Colonic mucosa (tissue), 4 donors: ENCODE data around the gene GRIA1. TPM values are rescaled to one million over a fixed set of nuclear protein-coding genes. Genes with fewer than 3 reads are reported as not detected.

Experiments
- DNase-seq: peaks from one replicate; pipeline ENCODE4 v3.0.0-alpha.2; 2020
- H3K27ac ChIP-seq: fragments of 200-600 bp; one replicate; pipeline ENCODE4 v1.8.0; 2021
- H3K27me3 ChIP-seq: fragments of 200-600 bp; one replicate; pipeline ENCODE4 v1.8.0; 2021
- H3K36me3 ChIP-seq: fragments of 200-600 bp; one replicate; pipeline ENCODE4 v1.8.0; 2021
- H3K4me1 ChIP-seq: fragments of 200-600 bp; one replicate; pipeline ENCODE4 v1.8.0; 2021; ENCODE audit warnings: mild to moderate bottlenecking
- H3K4me3 ChIP-seq: fragments of 200-600 bp; one replicate; pipeline ENCODE4 v1.8.0; 2021
- H3K9ac ChIP-seq, 2 donors: one replicate each; pipeline ENCODE4 v1.7.0; 2013; ENCODE audit warnings: control low read depth in 2 of 2, low read depth in 2 of 2, low read length in 2 of 2
- H3K9me3 ChIP-seq: fragments of 200-600 bp; one replicate; pipeline ENCODE4 v1.8.0; 2021
- CTCF ChIP-seq: fragments of 200-600 bp; IDR thresholded peaks from one replicate; pipeline ENCODE4 v1.8.0; 2022; ENCODE audit warnings: antibody characterized with exemption, mild to moderate bottlenecking
- intact Hi-C: fragments of 100-400 bp; cut with DNase I; formaldehyde crosslinking; loops from one replicate; pipeline ENCODE4 v1.14.1; 2022
- total RNA-seq, 2 donors: library from RNA; stranded (reverse); fragmentation: NEBNext Ultra II Directional in 1 of 2; extraction: Animal tissue kit (Norgen Biotek cat#: 25700) in 1 of 2; gene quantifications; one replicate each; pipeline ENCODE4 v1.2.1, GENCODE V29; 2021
- donor health status: healthy.
- donor health status: DM: no; HTN: no; CAD: no.
- donor health status: DM: no; HTN: no; CAD: no.

The GRIA1 gene
- total RNA-seq, 2 donors from 2014 or later = 0.48 TPM; not detected in 1

DNA sequence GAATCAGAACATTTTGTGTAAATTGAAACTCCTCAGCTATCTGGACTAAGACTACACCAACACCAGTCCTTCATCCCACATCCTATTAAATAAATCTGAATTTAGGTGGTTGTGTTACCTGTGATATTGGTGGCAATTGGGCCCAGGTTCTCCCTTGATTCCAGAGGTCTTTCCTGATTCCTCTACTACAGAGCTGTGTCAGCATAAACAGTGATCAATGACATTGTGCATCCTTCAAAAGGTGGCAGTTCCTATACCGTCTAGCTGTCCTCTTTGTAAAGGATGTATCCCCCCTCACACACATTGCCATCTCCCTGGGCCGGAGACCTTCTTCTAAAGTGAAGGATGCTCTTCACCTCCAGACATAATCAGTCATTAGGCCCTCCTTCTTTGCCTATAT lies 309.0 kb downstream of the GRIA1 start:
- intact Hi-C loops = no loop called here
- no peak overlapping the region for H3K9ac ChIP-seq
- H3K27ac ChIP-seq = no peak overlapping the region
- H3K4me1 ChIP-seq = no peaks in the 10 kb centered on the region
- TF ChIP-seq CTCF = no peak
- H3K4me3 ChIP-seq = no peak overlapping the region
- H3K9me3 ChIP-seq = no peaks in the 10 kb centered on the region
- no peaks in the 10 kb centered on the region for H3K36me3 ChIP-seq
- no peaks in the 10 kb centered on the region for H3K27me3 ChIP-seq
- DNase-seq = no peak

DNA sequence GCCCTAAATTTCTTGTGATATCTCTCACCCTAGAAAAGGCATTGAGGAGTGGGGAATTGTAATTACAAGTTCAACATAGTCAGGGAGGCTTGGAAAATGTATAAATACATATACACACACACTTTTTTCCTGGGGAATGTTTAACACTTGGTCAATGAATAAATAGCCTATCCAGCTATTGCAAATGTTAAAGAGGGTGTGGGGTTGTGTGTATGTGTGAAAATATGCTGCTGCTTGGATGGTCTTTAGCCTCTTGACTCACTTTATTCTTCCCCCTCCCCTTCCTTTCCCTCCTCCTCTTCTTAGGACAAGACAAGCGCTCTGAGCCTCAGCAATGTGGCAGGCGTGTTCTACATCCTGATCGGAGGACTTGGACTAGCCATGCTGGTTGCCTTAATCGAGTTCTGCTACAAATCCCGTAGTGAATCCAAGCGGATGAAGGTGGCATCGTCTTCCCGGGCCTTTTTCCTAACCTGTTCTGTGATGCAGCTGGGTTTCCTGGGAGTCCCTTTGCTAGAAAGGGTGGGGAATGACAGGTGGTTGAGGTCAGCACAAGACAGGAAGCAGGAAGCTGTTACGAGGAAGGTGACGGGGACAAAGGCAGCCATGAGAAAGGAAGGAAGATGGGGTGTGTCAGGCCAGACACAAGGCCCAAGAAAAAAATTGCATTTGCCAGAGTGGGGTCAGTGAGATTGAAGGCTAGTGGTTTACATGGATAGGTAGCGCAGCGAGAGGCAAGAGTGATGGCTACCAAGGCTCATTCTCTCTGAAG lies 311.8 kb downstream of the GRIA1 start:
- Histone ChIP-seq H3K4me3 (no peak overlapping the region), H3K36me3 (no peaks in the 10 kb centered on the region), H3K9ac (no peak overlapping the region), H3K27me3 (no peaks in the 10 kb centered on the region), H3K27ac (no peak overlapping the region), H3K4me1 (no peaks in the 10 kb centered on the region), H3K9me3 (no peaks in the 10 kb centered on the region)
- DNase-seq = no peak
- intact Hi-C loops = no loop called here
- no peak for TF ChIP-seq CTCF

DNA sequence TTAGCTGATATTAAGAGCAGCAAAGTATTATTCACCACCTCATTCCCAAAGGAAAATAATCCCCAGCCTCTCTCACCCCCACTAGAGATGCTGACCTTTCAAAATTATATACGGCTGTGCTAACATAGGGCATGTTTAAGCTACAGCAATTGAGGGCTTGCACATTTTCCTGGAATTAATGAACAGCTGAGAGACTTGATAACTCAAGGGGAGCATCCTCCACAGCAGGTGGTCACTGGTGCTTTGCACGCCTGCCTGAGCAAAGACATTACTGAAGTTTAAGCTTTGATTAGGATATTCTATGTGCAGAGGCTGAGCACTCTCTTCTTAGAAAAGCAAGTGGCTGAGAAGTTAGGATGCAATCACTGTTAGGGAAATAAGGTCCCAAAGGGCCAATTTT lies 317.3 kb downstream of the GRIA1 start:
- H3K27me3 ChIP-seq = no peaks in the 10 kb centered on the region
- no peak overlapping the region for H3K27ac ChIP-seq
- no peak overlapping the region for H3K9ac ChIP-seq
- no peak for TF ChIP-seq CTCF
- H3K9me3 ChIP-seq = no peaks in the 10 kb centered on the region
- DNase-seq = no peak
- H3K4me3 ChIP-seq = no peak overlapping the region
- H3K4me1 ChIP-seq = no peaks in the 10 kb centered on the region
- H3K36me3 ChIP-seq = no peaks in the 10 kb centered on the region
- intact Hi-C loops = no loop called here

GRCh38 chr5:153809166-153809565 lies 318.7 kb downstream of the GRIA1 start:
- Histone ChIP-seq H3K9ac (no peak overlapping the region), H3K36me3 (no peaks in the 10 kb centered on the region), H3K27me3 (no peaks in the 10 kb centered on the region), H3K27ac (no peak overlapping the region), H3K4me1 (no peaks in the 10 kb centered on the region), H3K4me3 (no peak overlapping the region), H3K9me3 (no peaks in the 10 kb centered on the region)
- intact Hi-C loops = no loop called here
- TF ChIP-seq CTCF = no peak
- DNase-seq = no peak

- Histone ChIP-seq H3K4me1 (no peaks in the 10 kb centered on the region), H3K36me3 (no peaks in the 10 kb centered on the region), H3K9me3 (no peaks in the 10 kb centered on the region), H3K9ac (no peak overlapping the region), H3K4me3 (no peak overlapping the region), H3K27me3 (no peaks in the 10 kb centered on the region), H3K27ac (no peak overlapping the region)
- intact Hi-C loops = no loop called here
- TF ChIP-seq CTCF = no peak
- no peak for DNase-seq
Observed at GRCh38 chr5:153813901-153814300, 323.4 kb downstream of the GRIA1 start.
